Progenitor cell of endocrine pancreas (in vitro differentiated cells): Measurements from ENCODE around the gene TGFB2. TPM values are rescaled to one million over a fixed set of nuclear protein-coding genes. Genes with fewer than 3 reads are reported as not detected.

Experiments
- DNase-seq: peaks from one replicate; pipeline ENCODE4 v3.0.0; 2021; ENCODE audit warnings: low spot score; ENCODE audit not compliant: unreplicated experiment
- H3K27ac Mint-ChIP-seq: 2 replicates; pipeline ENCODE4 v1.8.0; 2021; ENCODE audit warnings: mild to moderate bottlenecking, moderate library complexity, mixed read lengths
- H3K27me3 Mint-ChIP-seq: 2 replicates; pipeline ENCODE4 v1.8.0; 2021; ENCODE audit warnings: mixed read lengths
- H3K36me3 Mint-ChIP-seq: 2 replicates; pipeline ENCODE4 v1.8.0; 2022; ENCODE audit warnings: mixed read lengths; ENCODE audit not compliant: insufficient read depth
- H3K4me1 Mint-ChIP-seq: 2 replicates; pipeline ENCODE4 v1.8.0; 2021; ENCODE audit warnings: low read depth, mixed read lengths
- H3K4me3 Mint-ChIP-seq: 2 replicates; pipeline ENCODE4 v1.8.0; 2021; ENCODE audit warnings: low read depth, mild to moderate bottlenecking, moderate library complexity, mixed read lengths
- H3K9me3 Mint-ChIP-seq: 2 replicates; pipeline ENCODE4 v1.8.0; 2021; ENCODE audit warnings: low read depth, mixed read lengths
- total RNA-seq: library from RNA; stranded (reverse); gene quantifications from 2 replicates; pipeline ENCODE4 v1.2.1, GENCODE V29; 2021
- TF ChIP-seq, protein P1 (sequence below): fragments of 200-600 bp; sonication (generic); IDR thresholded peaks from one replicate; pipeline ENCODE4 v1.5.0; 2021; ENCODE audit warnings: antibody characterized with exemption, mild to moderate bottlenecking; ENCODE audit not compliant: unreplicated experiment

Gene TGFB2
- total RNA-seq, 1 donor from 2014 or later, result 26.4 TPM

DNA sequence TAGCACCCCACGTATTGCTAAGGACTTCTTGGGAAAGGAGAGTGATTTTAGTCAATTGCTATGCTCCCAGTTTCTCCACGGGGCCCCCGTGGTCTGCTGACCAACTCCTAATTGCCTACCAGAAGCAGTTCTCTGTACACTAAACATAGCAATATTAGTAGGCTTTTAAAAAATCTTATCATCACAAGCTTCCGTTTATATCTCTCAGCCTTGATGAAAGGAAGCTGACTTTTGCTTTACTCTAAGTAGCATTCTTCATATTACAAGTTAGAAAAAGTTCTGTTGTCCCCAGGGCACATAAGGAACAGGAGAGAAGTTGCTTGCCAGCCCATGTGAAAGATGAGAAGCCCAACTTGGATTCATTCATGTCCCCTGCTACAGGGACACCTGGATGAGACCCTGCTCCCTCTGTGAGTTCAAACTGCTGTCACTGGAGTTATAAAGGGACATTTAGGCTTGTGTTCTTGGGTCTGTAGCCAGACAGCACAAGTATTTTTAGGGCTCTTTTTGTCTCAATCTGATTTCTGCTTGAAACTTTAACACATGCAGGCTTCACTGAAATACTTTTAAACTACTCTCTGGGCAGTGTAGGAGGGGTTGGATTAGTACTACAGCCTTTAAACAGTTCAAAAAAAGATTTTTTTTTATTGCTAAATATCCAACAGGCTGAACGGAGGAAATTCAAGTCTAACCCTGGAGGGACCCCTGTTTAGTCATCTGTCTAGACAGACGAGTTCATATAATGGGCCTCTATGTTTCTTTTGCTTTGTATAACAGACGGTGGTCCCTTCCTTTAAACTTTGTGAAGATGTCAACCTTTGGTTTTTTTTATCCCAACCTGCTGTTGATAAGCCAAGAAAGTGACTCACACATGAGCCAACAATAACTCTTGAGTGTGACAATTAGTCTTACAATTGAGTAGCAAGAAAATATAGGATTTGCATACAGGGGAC is 29.5 kb downstream of the TGFB2 start:
- no peaks in the 10 kb centered on the region for H3K27me3 Mint-ChIP-seq
- TF ChIP-seq, protein P1, sequence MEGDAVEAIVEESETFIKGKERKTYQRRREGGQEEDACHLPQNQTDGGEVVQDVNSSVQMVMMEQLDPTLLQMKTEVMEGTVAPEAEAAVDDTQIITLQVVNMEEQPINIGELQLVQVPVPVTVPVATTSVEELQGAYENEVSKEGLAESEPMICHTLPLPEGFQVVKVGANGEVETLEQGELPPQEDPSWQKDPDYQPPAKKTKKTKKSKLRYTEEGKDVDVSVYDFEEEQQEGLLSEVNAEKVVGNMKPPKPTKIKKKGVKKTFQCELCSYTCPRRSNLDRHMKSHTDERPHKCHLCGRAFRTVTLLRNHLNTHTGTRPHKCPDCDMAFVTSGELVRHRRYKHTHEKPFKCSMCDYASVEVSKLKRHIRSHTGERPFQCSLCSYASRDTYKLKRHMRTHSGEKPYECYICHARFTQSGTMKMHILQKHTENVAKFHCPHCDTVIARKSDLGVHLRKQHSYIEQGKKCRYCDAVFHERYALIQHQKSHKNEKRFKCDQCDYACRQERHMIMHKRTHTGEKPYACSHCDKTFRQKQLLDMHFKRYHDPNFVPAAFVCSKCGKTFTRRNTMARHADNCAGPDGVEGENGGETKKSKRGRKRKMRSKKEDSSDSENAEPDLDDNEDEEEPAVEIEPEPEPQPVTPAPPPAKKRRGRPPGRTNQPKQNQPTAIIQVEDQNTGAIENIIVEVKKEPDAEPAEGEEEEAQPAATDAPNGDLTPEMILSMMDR, result no peak

DNA sequence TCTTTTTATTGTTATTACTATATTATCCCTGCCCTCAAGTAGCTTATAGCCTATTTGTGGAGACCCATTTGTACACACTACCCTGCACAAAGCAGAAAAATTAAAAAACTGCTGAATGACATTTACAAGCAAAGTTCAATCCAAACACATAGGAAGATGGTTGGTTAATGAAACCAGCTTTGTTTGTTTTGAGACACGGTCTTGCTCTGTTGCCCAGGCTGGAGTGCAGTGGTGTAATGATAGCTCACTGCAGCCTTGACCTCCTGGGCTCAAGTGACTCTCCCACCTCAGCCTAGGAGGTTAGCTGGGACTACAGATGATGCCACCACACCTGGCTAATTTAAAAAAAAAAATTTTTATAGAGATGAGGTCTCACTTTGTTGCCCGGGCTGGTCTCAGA is 31.6 kb downstream of the TGFB2 start:
- H3K27ac Mint-ChIP-seq, result peak overlapping the region; percentile 59
- H3K4me1 Mint-ChIP-seq, result peaks cover 58% of the 10 kb centered on the region
- H3K9me3 Mint-ChIP-seq, result no peaks in the 10 kb centered on the region
- H3K27me3 Mint-ChIP-seq, result no peaks in the 10 kb centered on the region
- no peak for DNase-seq
- H3K4me3 Mint-ChIP-seq, result no peak overlapping the region
- peaks cover 9% of the 10 kb centered on the region for H3K36me3 Mint-ChIP-seq
- TF ChIP-seq, protein P1, result no peak

More for the DNA sequence above, 29.5 kb downstream of the TGFB2 start:
- peaks cover 8% of the 10 kb centered on the region for H3K36me3 Mint-ChIP-seq
- H3K9me3 Mint-ChIP-seq, result no peaks in the 10 kb centered on the region
- peaks cover 45% of the 10 kb centered on the region for H3K4me1 Mint-ChIP-seq
- H3K4me3 Mint-ChIP-seq, result no peak overlapping the region
- peak overlapping the region; percentile 85 for H3K27ac Mint-ChIP-seq
- DNase-seq, result no peak

DNA sequence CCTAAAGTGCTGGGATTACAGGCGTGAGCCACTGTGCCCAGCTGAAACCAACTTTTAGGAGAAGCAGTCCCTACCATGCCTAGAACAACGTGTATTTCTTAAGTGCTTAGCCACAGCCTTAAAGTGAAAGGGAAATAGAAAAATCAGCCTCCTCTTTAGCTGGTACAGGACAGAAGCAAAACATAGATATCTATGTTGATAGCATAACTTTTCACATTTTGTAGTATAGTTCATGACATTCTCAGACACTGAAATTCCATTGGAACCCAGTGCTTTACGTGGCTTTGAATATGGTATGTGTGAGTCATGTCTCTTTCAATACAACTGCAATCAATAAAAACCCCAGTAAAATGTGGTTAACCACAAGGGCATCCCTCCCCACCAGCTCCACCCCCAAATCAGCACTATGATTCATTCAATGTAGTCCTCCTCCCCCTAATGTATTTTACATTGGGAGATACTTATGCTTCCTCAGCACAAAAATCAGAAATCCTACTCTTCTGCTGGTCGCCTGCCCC is 32.1 kb downstream of the TGFB2 start:
- H3K36me3 Mint-ChIP-seq, result peaks cover 9% of the 10 kb centered on the region
- TF ChIP-seq, protein P1, result no peak
- DNase-seq, result no peak
- no peak overlapping the region for H3K27ac Mint-ChIP-seq
- no peaks in the 10 kb centered on the region for H3K9me3 Mint-ChIP-seq
- H3K27me3 Mint-ChIP-seq, result no peaks in the 10 kb centered on the region
- no peak overlapping the region for H3K4me3 Mint-ChIP-seq
- peaks cover 54% of the 10 kb centered on the region for H3K4me1 Mint-ChIP-seq

DNA sequence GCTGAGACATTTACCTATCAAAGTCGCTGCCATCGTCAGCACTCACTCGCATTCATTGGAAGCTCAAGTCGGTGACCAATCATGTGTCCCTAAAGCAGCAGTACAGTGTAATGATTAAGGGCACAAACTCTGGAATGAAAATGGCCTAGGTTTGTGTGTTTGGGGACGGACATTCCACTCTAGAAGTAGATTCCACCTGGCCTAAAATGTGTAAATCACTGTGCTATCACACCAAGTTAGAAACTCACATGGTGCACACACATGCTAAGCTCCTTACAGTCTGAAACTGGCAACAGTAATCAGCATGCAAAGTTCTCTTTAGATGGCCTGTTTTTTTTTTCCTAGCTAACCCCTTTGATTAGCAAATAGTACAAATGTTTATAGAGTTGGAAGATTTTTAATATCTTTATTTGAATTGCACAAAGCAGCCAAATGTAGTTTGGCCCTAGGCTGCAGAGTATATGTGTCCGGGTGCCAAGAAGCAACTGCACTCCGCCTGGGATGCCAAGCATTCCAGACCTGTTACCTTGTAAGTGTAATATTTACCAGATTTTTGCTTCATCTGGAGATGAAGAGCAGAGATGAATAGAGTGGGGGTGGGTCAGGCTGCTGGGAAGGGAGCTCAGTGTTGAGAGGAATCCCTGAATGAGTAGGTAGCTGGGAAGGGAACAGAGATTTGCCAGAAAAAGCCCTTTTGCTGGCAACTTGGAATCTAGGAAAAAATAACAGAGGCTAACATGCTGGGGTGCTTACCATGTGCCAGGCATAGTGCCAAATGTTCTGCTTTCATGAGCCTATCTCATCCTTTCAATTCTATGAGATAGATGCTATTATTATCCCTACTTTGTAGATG is 35.2 kb downstream of the TGFB2 start:
- Mint-ChIP-seq H3K27ac (peak overlapping the region; percentile 83), H3K4me3 (no peak overlapping the region), H3K27me3 (no peaks in the 10 kb centered on the region), H3K9me3 (no peaks in the 10 kb centered on the region), H3K36me3 (peaks cover 9% of the 10 kb centered on the region), H3K4me1 (peaks cover 41% of the 10 kb centered on the region)
- no peak for DNase-seq
- TF ChIP-seq, protein P1, result no peak

DNA sequence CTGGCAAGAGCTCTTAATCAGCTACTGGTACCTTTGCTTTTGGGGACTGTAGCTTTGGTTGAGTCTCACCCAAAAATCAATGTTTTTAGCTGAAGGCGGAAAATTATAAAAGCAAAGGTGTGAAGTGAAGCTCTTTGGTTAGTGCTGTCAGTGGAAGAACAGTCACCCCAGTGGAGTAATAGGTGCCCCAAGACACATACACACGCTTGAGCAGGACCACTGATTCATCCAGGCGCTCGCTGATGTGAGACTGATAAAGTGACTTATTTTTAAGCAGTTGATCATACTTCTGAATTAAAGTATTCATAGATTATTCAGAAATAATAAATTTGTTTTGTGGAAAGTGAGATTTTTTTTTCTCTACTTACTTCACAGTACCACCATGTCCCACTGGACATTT is 37.1 kb downstream of the TGFB2 start:
- Mint-ChIP-seq H3K36me3 (peaks cover 9% of the 10 kb centered on the region), H3K4me1 (peaks cover 37% of the 10 kb centered on the region), H3K27me3 (no peaks in the 10 kb centered on the region), H3K9me3 (no peaks in the 10 kb centered on the region), H3K4me3 (no peak overlapping the region), H3K27ac (peak overlapping the region; percentile 20)
- TF ChIP-seq, protein P1, result no peak
- DNase-seq, result no peak
